ENCODE data around the gene STRN3. TPM values are rescaled to one million over a fixed set of nuclear protein-coding genes. Genes with fewer than 3 reads are reported as not detected.
A peak's percentile ranks its signal among the peaks of the same experiment; 100 is the strongest.

STRN3 gene
- total and polyA plus RNA-seq, 2 of the 4 experiments (the other 2 are of a cell fraction): 10.8 to 78.7 TPM

DNA sequence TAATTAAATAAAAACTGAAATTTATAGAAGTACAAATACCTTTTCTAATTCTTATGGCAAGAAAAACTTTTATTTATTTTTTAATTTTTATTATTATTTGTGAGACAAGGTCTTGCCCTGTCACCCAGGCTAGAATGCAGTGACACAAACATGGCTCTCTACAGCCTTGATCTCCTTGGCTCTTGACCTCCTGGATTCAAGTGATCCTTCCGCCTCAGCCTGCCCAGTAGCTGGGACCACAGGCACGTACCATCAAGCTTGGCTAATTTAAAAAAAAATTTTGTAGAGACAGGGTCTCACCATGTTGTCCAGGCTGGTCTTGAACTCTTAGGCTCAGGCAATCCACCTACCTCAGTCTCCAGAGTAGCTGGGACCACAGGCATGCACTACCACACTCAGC, 104.4 kb downstream of the STRN3 start:
- Histone ChIP-seq H2AK5ac (ENCODE audit: low read depth, low read length) (no peak overlapping the region), H2BK15ac (ENCODE audit: low read depth, low read length) (no peak overlapping the region), H3K56ac (ENCODE audit: extremely low read depth, insufficient read depth, low read length) (no peak overlapping the region), H3K4me2 (ENCODE audit: low read depth, low read length) (no peak overlapping the region), H2AFZ (replicated peaks; ENCODE audit: low read length, poor library complexity) (no peak overlapping the region), H2BK120ac (ENCODE audit: low read depth, low read length) (no peak overlapping the region), H2BK20ac (ENCODE audit: low read depth, low read length) (no peak overlapping the region), H3K4me1 (ENCODE audit: control insufficient read depth, insufficient read depth, low read length) (0 out of 2 replicates have a peak, but pooled peaks cover 1% of the 10 kb centered on the region), H3K27ac (ENCODE audit: insufficient read depth, low read length) (no peak overlapping the region), H4K8ac (ENCODE audit: low read depth in 2 of 2, low read length in 2 of 2) (0 out of 4 replicates have a peak overlapping the region, but pooled peaks of 1 of the 2 experiments have one; percentile 40), H3K36me3 (ENCODE audit: control insufficient read depth, insufficient read depth, low read length) (peaks cover 10% of the 10 kb centered on the region), H4K5ac (ENCODE audit: low read depth, low read length) (no peak overlapping the region), H3K27me3 (ENCODE audit: control insufficient read depth, insufficient read depth, low read length) (no peaks in the 10 kb centered on the region), H3K9ac (ENCODE audit: low read depth, low read length) (no peak overlapping the region), H3K79me1 (ENCODE audit: low read depth in 1 of 2, low read length in 2 of 2) (peaks cover 13 to 31% of the 10 kb centered on the region in 2 experiments; a peak in 3 of 4 replicates), H3K9me1 (ENCODE audit: insufficient read depth, low read length) (peaks cover 2% of the 10 kb centered on the region), H3K4me3 (ENCODE audit: insufficient read depth, low read depth, low read length) (no peak overlapping the region), H3K18ac (ENCODE audit: low read depth, low read length) (no peak overlapping the region), H4K20me1 (ENCODE audit: insufficient read depth, low read length) (no peaks in the 10 kb centered on the region; the same call in 1 of the 2 replicates), H3K23ac (ENCODE audit: low read depth, low read length) (no peak overlapping the region), H3K4ac (ENCODE audit: low read depth, low read length) (no peak overlapping the region), H2AK9ac (replicated peaks; ENCODE audit: low read depth, low read length, poor library complexity) (no peak overlapping the region), H2BK5ac (ENCODE audit: low read depth, low read length, poor library complexity, severe bottlenecking) (no peak overlapping the region), H4K91ac (ENCODE audit: insufficient read depth, low read depth, low read length) (no peak overlapping the region), H3K9me3 (ENCODE audit: control insufficient read depth, insufficient read depth, low read length) (no peaks in the 10 kb centered on the region), H3K14ac (replicated peaks; ENCODE audit: low read depth, low read length) (no peak overlapping the region)
- no CpG with 5 or more reads among the region's 2 CpGs for WGBS, 2 experiments (ENCODE audit: extremely low coverage in 2 of 2, insufficient read length in 1 of 2)
- no peak for ATAC-seq (ENCODE audit: low read depth)
- CTCF ChIA-PET: interaction anchor here (0.6 to 1.7 kb wide), 3 partner anchors 8 to 87 kb away, joined by 3 to 4 read pairs (median 4); no protein-coding TSS in a partner anchor
- intact Hi-C loops (cut with micrococcal nuclease) (no loop called here), in situ Hi-C loops (cut with MboI; ENCODE audit: low sequenced_read_pairs) (no loop called here), dilution Hi-C loops (cut with HindIII; ENCODE audit: low sequenced_read_pairs, unreplicated experiment) (no loop called here)
- POLR2A ChIA-PET (ENCODE audit: unreplicated experiment): no interaction called here
- no TSS peak for BruUV-seq (replicated peaks)
- DNase-seq: no peak
- TF ChIP-seq, protein P1, sequence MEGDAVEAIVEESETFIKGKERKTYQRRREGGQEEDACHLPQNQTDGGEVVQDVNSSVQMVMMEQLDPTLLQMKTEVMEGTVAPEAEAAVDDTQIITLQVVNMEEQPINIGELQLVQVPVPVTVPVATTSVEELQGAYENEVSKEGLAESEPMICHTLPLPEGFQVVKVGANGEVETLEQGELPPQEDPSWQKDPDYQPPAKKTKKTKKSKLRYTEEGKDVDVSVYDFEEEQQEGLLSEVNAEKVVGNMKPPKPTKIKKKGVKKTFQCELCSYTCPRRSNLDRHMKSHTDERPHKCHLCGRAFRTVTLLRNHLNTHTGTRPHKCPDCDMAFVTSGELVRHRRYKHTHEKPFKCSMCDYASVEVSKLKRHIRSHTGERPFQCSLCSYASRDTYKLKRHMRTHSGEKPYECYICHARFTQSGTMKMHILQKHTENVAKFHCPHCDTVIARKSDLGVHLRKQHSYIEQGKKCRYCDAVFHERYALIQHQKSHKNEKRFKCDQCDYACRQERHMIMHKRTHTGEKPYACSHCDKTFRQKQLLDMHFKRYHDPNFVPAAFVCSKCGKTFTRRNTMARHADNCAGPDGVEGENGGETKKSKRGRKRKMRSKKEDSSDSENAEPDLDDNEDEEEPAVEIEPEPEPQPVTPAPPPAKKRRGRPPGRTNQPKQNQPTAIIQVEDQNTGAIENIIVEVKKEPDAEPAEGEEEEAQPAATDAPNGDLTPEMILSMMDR (conservative IDR thresholded peaks at IDR 0.05; ENCODE audit: low read depth, low read length): no peak
- TF ChIP-seq FOS (IDR thresholded peaks at IDR 0.05; ENCODE audit: low read depth, low read length) (no peak), POLR2A (IDR thresholded peaks at IDR 0.05; ENCODE audit: low read depth, low read length) (no peak), RAD21 (IDR thresholded peaks at IDR 0.05; ENCODE audit: low read length) (no peak), RCOR1 (IDR thresholded peaks at IDR 0.05; ENCODE audit: insufficient replicate concordance, low read length) (no peak), MAZ (IDR thresholded peaks at IDR 0.05; ENCODE audit: borderline replicate concordance, low read depth, low read length) (no peak), RFX5 (IDR thresholded peaks at IDR 0.05; ENCODE audit: low read depth, low read length) (no peak), CHD1 (IDR thresholded peaks at IDR 0.05; ENCODE audit: low read depth, low read length) (no peak), CEBPB (IDR thresholded peaks at IDR 0.05; ENCODE audit: low read depth, low read length) (no peak), BHLHE40 (IDR thresholded peaks at IDR 0.05; ENCODE audit: low read depth, low read length) (no peak), MXI1 (IDR thresholded peaks at IDR 0.05; ENCODE audit: borderline replicate concordance, low read depth, low read length) (no peak), MAFK (IDR thresholded peaks at IDR 0.05; ENCODE audit: low read depth, low read length) (no peak), NFE2L2 (IDR thresholded peaks at IDR 0.05; ENCODE audit: low read depth, low read length) (no peak), SMC3 (IDR thresholded peaks at IDR 0.05; ENCODE audit: low read depth, low read length) (no peak)
- TF ChIP-seq, protein P2, sequence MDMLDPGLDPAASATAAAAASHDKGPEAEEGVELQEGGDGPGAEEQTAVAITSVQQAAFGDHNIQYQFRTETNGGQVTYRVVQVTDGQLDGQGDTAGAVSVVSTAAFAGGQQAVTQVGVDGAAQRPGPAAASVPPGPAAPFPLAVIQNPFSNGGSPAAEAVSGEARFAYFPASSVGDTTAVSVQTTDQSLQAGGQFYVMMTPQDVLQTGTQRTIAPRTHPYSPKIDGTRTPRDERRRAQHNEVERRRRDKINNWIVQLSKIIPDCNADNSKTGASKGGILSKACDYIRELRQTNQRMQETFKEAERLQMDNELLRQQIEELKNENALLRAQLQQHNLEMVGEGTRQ (IDR thresholded peaks at IDR 0.05; ENCODE audit: low read depth, low read length): no peak
- TF ChIP-seq, protein P3, sequence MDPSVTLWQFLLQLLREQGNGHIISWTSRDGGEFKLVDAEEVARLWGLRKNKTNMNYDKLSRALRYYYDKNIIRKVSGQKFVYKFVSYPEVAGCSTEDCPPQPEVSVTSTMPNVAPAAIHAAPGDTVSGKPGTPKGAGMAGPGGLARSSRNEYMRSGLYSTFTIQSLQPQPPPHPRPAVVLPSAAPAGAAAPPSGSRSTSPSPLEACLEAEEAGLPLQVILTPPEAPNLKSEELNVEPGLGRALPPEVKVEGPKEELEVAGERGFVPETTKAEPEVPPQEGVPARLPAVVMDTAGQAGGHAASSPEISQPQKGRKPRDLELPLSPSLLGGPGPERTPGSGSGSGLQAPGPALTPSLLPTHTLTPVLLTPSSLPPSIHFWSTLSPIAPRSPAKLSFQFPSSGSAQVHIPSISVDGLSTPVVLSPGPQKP (IDR thresholded peaks at IDR 0.05; ENCODE audit: borderline replicate concordance, low read depth, low read length): no peak

All from IMR-90 (cell line).